Measurements from ENCODE around the gene BASP1. TPM values are rescaled to one million over a fixed set of nuclear protein-coding genes. Genes with fewer than 3 reads are reported as not detected.

Gene BASP1
- total and polyA plus RNA-seq, 2 donors from 2014 or later = 5.1 to 12.5 TPM

DNA sequence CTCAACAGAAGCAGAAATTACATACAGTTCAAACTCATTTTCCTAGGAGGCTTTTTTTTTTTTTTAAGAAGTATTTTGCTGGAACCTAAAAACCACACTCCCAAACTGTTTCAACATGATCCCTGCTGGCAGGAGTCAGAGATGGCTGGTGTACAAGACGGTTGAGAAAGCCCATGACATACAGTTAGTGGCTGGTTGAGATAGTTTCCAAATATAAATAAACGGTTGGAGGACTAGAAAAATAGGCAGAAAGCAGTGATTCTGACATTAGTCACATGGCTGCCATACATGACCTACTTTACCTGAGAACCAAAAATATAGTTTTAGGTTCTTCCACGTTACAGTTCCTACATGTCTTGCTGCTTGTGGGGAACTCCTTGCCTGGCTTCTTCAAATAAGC, 31.7 kb upstream of the BASP1 start:
- DNase-seq = no peak
- Histone ChIP-seq H3K4me1 (ENCODE audit: control insufficient read depth in 2 of 3, insufficient read depth in 2 of 3, low read depth in 1 of 3, low read length in 3 of 3) (peaks cover 0 to 6% (median 0%) of the 10 kb centered on the region in 3 donors), H3K4me3 (ENCODE audit: low read length in 3 of 3) (no peak overlapping the region), H3K36me3 (ENCODE audit: control insufficient read depth in 2 of 3, insufficient read depth in 3 of 3, low read length in 3 of 3) (no peaks in the 10 kb centered on the region), H3K9ac (ENCODE audit: low read length in 3 of 3) (no peak overlapping the region), H3K27ac (ENCODE audit: low read depth in 2 of 2, low read length in 2 of 2) (no peak overlapping the region), H3K27me3 (ENCODE audit: control insufficient read depth, insufficient read depth, low read length) (no peaks in the 10 kb centered on the region), H3K9me3 (ENCODE audit: control insufficient read depth in 2 of 3, insufficient read depth in 1 of 3, low read length in 3 of 3) (no peaks in the 10 kb centered on the region)
- intact Hi-C loops (cut with DNase I) = loop anchor here (5.0 kb wide), 1 partner anchor 398 kb away; no protein-coding TSS in a partner anchor
- FAIRE-seq = no peak
- TF ChIP-seq, protein P1, sequence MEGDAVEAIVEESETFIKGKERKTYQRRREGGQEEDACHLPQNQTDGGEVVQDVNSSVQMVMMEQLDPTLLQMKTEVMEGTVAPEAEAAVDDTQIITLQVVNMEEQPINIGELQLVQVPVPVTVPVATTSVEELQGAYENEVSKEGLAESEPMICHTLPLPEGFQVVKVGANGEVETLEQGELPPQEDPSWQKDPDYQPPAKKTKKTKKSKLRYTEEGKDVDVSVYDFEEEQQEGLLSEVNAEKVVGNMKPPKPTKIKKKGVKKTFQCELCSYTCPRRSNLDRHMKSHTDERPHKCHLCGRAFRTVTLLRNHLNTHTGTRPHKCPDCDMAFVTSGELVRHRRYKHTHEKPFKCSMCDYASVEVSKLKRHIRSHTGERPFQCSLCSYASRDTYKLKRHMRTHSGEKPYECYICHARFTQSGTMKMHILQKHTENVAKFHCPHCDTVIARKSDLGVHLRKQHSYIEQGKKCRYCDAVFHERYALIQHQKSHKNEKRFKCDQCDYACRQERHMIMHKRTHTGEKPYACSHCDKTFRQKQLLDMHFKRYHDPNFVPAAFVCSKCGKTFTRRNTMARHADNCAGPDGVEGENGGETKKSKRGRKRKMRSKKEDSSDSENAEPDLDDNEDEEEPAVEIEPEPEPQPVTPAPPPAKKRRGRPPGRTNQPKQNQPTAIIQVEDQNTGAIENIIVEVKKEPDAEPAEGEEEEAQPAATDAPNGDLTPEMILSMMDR (IDR thresholded peaks at IDR 0.05; ENCODE audit: borderline replicate concordance, extremely low read depth, insufficient read depth) = no peak

GRCh38 chr5:17186256-17186655, 31.2 kb upstream of the BASP1 start:
- FAIRE-seq (no peak), DNase-seq (peak in 1 of 5 donors; percentile 35)
- Histone ChIP-seq H3K4me1 (ENCODE audit: control insufficient read depth in 2 of 3, insufficient read depth in 2 of 3, low read depth in 1 of 3, low read length in 3 of 3) (peaks cover 0 to 6% (median 0%) of the 10 kb centered on the region in 3 donors), H3K4me3 (ENCODE audit: low read length in 3 of 3) (no peak overlapping the region), H3K9me3 (ENCODE audit: control insufficient read depth in 2 of 3, insufficient read depth in 1 of 3, low read length in 3 of 3) (no peaks in the 10 kb centered on the region), H3K27ac (ENCODE audit: low read depth in 2 of 2, low read length in 2 of 2) (no peak overlapping the region), H3K9ac (ENCODE audit: low read length in 3 of 3) (no peak overlapping the region), H3K36me3 (ENCODE audit: control insufficient read depth in 2 of 3, insufficient read depth in 3 of 3, low read length in 3 of 3) (no peaks in the 10 kb centered on the region), H3K27me3 (ENCODE audit: control insufficient read depth, insufficient read depth, low read length) (no peaks in the 10 kb centered on the region)
- intact Hi-C loops (cut with DNase I) = loop anchor here (5.0 kb wide), 1 partner anchor 399 kb away; no protein-coding TSS in a partner anchor
- TF ChIP-seq, protein P1 (IDR thresholded peaks at IDR 0.05; ENCODE audit: borderline replicate concordance, extremely low read depth, insufficient read depth) = no peak

DNA sequence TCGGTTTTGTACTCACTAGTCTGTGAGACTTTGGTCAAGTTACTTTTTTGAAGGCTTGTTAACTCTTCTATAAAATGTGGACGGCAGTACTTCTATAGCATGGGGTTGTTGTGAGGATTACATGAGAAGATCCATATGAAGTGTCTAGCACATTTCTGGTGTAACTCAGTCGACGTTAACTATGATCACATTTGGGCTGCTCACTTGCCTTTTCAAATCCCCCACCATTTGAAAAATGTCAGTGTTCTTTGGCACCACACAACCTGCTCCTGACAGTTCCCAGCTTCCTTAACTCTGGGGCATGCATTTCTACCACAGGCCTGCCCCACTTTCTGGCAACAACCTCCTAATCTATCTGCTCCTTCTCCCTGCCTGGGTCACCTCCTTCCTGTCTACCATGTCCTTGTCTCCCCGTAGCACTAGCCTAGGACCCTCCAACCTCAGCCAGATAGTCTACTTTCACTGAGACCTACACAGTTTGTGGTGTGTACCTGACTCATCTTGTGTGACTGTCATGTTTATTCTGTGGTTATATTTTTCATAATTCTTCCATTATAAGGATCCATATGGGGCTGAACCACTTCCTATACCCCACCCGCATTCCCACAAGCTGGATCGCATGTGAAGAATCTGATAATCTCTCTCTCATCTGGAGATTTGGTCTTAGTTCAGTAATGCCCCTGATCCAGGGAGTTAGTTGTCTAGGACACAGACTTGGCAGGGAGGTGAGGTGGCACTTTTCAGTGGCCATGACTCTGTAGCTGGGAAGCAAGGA, 30.2 kb upstream of the BASP1 start:
- no peak for FAIRE-seq
- Histone ChIP-seq H3K4me1 (ENCODE audit: control insufficient read depth in 2 of 3, insufficient read depth in 2 of 3, low read depth in 1 of 3, low read length in 3 of 3) (peaks cover 0 to 6% (median 0%) of the 10 kb centered on the region in 3 donors), H3K4me3 (ENCODE audit: low read length in 3 of 3) (no peak overlapping the region), H3K9me3 (ENCODE audit: control insufficient read depth in 2 of 3, insufficient read depth in 1 of 3, low read length in 3 of 3) (no peaks in the 10 kb centered on the region), H3K36me3 (ENCODE audit: control insufficient read depth in 2 of 3, insufficient read depth in 3 of 3, low read length in 3 of 3) (no peaks in the 10 kb centered on the region), H3K27me3 (ENCODE audit: control insufficient read depth, insufficient read depth, low read length) (no peaks in the 10 kb centered on the region), H3K9ac (ENCODE audit: low read length in 3 of 3) (no peak overlapping the region), H3K27ac (ENCODE audit: low read depth in 2 of 2, low read length in 2 of 2) (no peak overlapping the region)
- DNase-seq = no peak
- TF ChIP-seq, protein P1 (IDR thresholded peaks at IDR 0.05; ENCODE audit: borderline replicate concordance, extremely low read depth, insufficient read depth) = no peak
- intact Hi-C loops (cut with DNase I) = loop anchor here (5.0 kb wide), 1 partner anchor 400 kb away; no protein-coding TSS in a partner anchor

Data from kidney (tissue), 14 donors.